ENCODE data around the gene RFC4. TPM values are rescaled to one million over a fixed set of nuclear protein-coding genes. Genes with fewer than 3 reads are reported as not detected.

RFC4 gene
- total and polyA plus RNA-seq, 2 of the 8 experiments (the other 6 are each of a cell fraction or from before 2014, with no cell fraction given): 21.8 to 86.9 TPM

DNA sequence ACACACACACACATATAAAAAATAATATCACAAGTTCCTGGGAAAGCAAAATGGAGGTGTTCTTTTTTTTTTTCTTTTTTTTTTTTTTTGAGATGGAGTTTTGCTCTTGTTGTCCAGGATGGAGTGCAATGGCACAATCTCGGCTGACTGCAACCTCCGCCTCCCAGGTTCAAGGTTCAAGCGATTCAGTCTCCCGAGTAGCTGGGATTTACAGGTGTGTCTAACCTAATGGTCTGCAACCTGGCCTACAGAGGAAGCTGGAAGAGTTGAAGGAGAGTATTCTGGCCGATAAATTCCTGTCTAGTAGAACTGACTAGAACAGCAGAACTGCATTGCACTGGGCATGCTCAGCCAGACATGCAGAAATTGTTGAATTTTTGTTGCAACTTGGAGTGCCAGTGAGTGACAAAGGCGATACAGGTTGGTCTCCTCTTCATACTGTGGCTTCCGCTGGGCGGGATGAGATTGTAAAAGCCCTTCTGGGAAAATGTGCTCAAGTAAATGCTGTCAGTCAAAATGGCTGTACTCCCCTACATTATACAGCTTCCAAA, 45.3 kb downstream of the RFC4 start (continued):
- TF ChIP-seq ASH2L (IDR thresholded peaks at IDR 0.05; ENCODE audit: low read length) (no peak), FOSL1 (IDR thresholded peaks at IDR 0.05; ENCODE audit: insufficient read depth, low read depth, low read length) (no peak), EGR1 (IDR thresholded peaks at IDR 0.05; ENCODE audit: borderline replicate concordance, low read depth, low read length) (no peak), CTBP2 (IDR thresholded peaks at IDR 0.05; ENCODE audit: borderline replicate concordance, insufficient read depth, insufficient read length, low read length) (no peak)
- TF ChIP-seq, protein P1, sequence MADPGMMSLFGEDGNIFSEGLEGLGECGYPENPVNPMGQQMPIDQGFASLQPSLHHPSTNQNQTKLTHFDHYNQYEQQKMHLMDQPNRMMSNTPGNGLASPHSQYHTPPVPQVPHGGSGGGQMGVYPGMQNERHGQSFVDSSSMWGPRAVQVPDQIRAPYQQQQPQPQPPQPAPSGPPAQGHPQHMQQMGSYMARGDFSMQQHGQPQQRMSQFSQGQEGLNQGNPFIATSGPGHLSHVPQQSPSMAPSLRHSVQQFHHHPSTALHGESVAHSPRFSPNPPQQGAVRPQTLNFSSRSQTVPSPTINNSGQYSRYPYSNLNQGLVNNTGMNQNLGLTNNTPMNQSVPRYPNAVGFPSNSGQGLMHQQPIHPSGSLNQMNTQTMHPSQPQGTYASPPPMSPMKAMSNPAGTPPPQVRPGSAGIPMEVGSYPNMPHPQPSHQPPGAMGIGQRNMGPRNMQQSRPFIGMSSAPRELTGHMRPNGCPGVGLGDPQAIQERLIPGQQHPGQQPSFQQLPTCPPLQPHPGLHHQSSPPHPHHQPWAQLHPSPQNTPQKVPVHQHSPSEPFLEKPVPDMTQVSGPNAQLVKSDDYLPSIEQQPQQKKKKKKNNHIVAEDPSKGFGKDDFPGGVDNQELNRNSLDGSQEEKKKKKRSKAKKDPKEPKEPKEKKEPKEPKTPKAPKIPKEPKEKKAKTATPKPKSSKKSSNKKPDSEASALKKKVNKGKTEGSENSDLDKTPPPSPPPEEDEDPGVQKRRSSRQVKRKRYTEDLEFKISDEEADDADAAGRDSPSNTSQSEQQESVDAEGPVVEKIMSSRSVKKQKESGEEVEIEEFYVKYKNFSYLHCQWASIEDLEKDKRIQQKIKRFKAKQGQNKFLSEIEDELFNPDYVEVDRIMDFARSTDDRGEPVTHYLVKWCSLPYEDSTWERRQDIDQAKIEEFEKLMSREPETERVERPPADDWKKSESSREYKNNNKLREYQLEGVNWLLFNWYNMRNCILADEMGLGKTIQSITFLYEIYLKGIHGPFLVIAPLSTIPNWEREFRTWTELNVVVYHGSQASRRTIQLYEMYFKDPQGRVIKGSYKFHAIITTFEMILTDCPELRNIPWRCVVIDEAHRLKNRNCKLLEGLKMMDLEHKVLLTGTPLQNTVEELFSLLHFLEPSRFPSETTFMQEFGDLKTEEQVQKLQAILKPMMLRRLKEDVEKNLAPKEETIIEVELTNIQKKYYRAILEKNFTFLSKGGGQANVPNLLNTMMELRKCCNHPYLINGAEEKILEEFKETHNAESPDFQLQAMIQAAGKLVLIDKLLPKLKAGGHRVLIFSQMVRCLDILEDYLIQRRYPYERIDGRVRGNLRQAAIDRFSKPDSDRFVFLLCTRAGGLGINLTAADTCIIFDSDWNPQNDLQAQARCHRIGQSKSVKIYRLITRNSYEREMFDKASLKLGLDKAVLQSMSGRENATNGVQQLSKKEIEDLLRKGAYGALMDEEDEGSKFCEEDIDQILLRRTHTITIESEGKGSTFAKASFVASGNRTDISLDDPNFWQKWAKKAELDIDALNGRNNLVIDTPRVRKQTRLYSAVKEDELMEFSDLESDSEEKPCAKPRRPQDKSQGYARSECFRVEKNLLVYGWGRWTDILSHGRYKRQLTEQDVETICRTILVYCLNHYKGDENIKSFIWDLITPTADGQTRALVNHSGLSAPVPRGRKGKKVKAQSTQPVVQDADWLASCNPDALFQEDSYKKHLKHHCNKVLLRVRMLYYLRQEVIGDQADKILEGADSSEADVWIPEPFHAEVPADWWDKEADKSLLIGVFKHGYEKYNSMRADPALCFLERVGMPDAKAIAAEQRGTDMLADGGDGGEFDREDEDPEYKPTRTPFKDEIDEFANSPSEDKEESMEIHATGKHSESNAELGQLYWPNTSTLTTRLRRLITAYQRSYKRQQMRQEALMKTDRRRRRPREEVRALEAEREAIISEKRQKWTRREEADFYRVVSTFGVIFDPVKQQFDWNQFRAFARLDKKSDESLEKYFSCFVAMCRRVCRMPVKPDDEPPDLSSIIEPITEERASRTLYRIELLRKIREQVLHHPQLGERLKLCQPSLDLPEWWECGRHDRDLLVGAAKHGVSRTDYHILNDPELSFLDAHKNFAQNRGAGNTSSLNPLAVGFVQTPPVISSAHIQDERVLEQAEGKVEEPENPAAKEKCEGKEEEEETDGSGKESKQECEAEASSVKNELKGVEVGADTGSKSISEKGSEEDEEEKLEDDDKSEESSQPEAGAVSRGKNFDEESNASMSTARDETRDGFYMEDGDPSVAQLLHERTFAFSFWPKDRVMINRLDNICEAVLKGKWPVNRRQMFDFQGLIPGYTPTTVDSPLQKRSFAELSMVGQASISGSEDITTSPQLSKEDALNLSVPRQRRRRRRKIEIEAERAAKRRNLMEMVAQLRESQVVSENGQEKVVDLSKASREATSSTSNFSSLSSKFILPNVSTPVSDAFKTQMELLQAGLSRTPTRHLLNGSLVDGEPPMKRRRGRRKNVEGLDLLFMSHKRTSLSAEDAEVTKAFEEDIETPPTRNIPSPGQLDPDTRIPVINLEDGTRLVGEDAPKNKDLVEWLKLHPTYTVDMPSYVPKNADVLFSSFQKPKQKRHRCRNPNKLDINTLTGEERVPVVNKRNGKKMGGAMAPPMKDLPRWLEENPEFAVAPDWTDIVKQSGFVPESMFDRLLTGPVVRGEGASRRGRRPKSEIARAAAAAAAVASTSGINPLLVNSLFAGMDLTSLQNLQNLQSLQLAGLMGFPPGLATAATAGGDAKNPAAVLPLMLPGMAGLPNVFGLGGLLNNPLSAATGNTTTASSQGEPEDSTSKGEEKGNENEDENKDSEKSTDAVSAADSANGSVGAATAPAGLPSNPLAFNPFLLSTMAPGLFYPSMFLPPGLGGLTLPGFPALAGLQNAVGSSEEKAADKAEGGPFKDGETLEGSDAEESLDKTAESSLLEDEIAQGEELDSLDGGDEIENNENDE (IDR thresholded peaks at IDR 0.05; ENCODE audit: insufficient replicate concordance, low read length): no peak

All from H1 (cell line).